ENCODE data around the gene CFAP74. TPM values are rescaled to one million over a fixed set of nuclear protein-coding genes. Genes with fewer than 3 reads are reported as not detected.

CFAP74 gene
- total RNA-seq, 1 donor from 2014 or later = not detected

GRCh38 chr1:1910651-1911331 lies 92.8 kb downstream of the CFAP74 start:
- intact Hi-C loops (cut with DNase I) = no loop called here
- no peak for DNase-seq (ENCODE audit: low spot score)

DNA sequence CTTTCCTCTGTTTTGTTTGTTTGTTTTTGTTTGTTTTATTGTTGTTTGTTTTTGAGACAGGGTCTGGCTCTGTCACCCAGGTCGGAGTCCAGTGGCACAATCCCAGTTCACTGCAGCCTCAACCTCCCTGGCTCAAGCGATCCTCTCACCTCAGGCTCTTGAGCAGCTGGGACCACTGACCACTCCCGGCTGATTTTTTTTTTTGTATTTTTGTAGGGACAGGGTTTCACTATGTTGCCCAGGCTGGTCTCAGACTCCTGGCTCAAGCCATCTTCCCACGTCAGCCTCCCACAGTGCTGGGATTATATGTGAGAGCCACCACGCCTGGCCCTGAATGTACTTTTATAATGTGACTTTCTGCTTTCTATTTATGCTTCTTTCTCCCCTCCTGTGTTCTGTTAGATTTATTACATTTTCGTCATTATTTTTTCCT lies 93.5 kb downstream of the CFAP74 start:
- intact Hi-C loops (cut with DNase I) = no loop called here
- no peak for DNase-seq (ENCODE audit: low spot score)

- DNase-seq (ENCODE audit: low spot score) = no peak
- intact Hi-C loops (cut with DNase I) = loop anchor here (5.0 kb wide), 1 partner anchor 66 kb away; no protein-coding TSS in a partner anchor
Observed at GRCh38 chr1:1908506-1908791, 95.1 kb downstream of the CFAP74 start.

- intact Hi-C loops (cut with DNase I) = loop anchor here (2.0 to 5.0 kb wide), 2 partner anchors 65 to 128 kb away; partner anchors contain the start of gene NADK
- no peak for DNase-seq (ENCODE audit: low spot score)
Observed at GRCh38 chr1:1907098-1907736, 96.4 kb downstream of the CFAP74 start.

DNA sequence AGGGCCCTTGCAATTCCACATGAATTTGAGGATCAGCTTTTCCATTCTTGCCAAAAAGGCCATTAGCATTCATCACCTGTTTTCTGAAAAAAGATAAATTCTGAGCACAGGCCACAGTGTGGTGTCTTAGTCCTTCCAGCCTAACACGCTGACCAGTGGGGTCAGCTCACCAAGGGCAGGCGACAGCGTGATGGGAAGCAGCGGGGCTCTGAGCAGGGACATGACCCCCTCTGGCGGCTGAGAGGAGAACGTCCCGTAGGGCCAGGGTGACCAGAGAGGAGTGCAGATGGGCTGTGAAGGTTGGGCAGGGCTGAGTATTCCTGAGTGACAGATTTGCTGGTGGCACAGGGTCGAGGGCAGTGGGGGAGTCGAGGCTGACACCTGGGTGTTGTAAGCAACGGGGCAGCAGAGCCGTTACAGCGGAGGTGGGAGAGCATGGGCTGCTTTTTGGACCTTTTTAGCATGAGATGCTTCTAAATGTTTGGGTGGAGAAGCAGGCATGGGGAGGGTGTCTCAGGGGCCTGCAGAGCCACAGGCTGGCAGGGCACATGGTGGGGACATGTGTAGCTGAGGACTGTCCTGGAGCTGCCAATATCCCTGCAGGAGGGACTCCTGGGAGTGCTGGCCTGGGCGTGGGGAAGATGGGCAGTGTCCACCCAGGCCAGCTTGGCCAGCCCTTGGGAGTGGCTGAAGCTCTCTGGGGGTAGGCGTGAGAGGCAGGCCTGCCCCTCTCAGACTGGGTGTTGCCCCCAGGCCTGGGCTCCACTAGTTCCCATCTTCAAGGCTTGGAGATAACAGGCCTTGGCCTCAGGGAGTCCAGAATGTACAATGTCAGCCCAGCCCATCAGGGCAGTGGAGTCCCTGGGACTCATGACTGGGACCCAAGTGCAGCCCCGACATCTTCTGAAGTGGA lies 97.1 kb downstream of the CFAP74 start:
- intact Hi-C loops (cut with DNase I) = loop anchor here (1.0 to 5.0 kb wide), 3 partner anchors 48 to 128 kb away; partner anchors contain the start of gene NADK
- peak; percentile 94 for DNase-seq (ENCODE audit: low spot score)

- DNase-seq (ENCODE audit: low spot score) = no peak
- intact Hi-C loops (cut with DNase I) = no loop called here
Observed at GRCh38 chr1:1903224-1903623, 100.4 kb downstream of the CFAP74 start.

DNA sequence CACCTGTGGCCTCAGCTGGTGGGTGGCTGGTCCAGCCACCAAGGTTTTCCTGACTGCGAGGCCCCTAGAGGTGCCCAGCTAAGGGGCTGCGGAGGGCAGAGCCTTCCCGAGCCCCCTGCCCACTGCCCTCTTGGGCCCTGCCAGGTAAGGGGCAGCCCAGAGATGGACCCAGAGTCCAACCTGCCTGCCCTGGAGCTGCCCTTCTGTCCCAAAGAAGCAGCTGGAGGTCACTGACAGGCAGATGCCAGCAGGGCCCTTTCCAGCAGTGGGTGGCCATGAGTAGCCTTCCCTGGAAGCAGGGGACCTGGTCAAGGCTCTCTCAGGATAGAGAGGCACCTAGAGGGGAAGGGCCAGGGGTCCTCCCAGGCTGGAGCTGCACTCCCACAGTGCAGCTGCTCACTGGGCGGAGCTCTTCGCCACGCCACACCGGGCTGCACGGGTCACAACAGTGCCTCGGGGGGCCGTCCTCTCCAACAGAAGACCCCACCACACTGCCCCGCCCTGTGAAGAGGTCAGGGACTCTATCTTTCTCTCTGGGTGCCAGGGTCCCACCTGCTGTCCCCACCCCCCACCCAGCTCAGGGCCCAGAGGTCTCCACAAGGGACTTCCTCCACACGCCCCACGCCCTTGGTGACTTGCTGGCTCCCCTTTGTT lies 101.8 kb downstream of the CFAP74 start:
- intact Hi-C loops (cut with DNase I) = no loop called here
- no peak for DNase-seq (ENCODE audit: low spot score)

DNA sequence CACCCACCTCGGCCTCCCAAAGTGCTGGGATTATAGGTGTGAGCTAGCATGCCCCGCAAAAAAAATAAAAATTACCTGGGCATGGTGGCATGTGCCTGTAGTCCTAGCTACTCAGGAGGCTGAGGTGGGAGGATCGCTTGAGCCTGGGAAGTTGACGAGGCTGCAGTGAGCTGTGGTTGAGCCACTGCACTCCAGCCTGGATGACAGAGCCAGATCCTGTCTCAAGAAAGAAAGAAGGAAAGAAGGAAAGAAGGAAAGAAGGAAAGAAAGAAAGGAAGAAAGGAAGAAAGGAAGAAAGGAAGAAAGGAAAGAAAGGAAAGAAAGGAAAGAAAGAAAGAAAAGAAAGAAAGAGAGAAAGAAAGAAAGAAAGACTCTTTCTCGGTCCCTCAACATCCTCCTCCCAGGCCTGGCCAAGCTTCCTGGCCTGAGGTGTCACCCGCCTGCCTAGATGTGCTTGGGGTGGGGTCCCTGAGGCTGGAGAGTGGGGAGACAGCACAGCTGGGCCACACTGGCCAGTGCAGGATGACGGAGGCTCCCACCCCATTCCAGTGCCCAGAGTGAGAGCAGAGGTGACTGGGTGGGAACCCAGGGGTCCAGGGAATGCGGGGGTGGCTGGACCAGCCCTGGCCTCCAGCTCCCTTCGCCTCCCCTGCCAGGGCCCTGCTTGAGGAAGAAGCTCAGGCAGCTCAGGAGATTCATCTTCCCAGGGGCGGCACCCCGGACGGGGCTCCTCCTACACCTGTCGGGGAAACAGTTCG lies 102.5 kb downstream of the CFAP74 start:
- DNase-seq (ENCODE audit: low spot score) = no peak
- intact Hi-C loops (cut with DNase I) = no loop called here

GRCh38 chr1:1899967-1900327 lies 103.6 kb downstream of the CFAP74 start:
- no peak for DNase-seq (ENCODE audit: low spot score)
- intact Hi-C loops (cut with DNase I) = no loop called here

DNA sequence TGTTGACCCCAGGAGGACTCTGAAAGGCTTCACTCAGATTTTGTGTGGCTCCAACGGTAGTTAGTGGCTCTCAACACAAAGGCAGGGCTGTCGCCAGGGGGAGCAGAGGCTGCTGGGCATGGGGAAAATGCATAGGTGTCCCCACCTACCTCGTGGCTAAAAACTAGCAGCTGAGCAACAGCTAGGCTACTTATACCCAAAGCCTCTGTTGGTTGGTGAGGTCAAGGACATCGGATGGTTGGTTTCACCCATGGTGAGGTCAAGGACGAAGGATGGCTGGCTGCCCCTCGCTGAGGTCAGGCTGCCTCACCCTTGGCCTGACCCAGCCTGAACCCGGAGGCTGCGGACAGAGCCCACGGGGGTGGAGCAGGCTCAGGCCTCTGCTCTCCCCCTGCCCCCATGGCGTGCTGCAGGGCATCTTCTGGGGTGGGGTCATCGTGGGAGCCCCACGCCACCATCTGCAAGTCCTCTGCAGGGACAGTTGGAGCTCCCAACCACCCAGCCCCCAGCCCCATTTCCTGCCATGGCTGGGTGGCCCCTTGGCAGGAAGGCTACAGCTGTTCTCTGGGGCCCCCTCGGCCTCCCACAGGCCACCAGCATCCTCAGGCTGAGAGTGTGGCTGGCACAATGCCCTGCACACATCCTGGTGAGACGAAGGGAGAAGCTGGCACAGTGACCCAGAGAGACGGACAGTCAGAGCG lies 104.2 kb downstream of the CFAP74 start:
- no peak for DNase-seq (ENCODE audit: low spot score)
- intact Hi-C loops (cut with DNase I) = no loop called here

GRCh38 chr1:1898246-1898933 lies 105.2 kb downstream of the CFAP74 start:
- intact Hi-C loops (cut with DNase I) = no loop called here

DNA sequence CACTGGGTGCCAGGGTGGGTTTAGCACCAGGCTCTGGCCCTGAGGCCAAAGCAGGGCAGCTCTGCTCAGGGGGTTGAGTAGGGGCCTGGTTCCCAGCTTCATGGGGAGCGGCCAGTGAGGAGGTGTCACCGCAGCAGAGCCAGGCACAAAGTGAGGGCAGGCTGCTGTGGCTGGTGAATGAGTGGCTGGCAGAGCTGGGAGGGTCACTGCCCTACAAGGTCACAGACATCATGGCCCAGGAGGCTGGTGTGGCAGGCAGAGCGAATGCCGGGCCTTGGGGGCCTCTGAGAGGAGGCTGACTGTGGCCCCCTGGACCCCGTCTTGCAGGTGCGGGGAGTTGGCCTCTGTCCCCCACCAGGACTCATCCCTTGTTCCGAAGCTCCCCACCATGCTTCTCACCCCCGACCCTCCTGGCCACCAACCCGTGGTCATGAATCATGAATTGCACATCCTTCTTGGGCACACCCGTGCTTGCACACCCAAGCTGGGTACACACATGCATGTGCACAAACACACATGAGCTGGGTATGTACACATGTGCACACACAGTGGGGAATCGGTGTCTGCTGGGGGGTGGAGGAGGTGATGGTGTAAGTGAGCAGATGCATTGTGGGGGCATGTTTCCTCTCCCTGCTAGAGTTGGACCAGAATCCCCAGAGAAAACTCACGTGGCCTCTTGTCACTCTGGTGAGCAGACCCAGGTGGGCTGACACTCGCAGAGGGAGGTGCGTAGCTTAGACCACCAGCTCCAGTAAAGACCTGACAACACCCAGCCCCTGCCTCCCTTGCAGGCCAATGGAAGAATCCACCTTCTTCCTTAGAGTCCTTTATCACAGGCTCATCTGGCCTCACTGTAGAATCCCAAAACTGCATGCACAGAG lies 107.9 kb downstream of the CFAP74 start:
- no peak for DNase-seq (ENCODE audit: low spot score)
- intact Hi-C loops (cut with DNase I) = no loop called here

More at GRCh38 chr1:1898246-1898933, 105.2 kb downstream of the CFAP74 start:
- DNase-seq (ENCODE audit: low spot score) = no peak

- intact Hi-C loops (cut with DNase I) = no loop called here
- no peak for DNase-seq (ENCODE audit: low spot score)
Observed at GRCh38 chr1:1895060-1895418, 108.5 kb downstream of the CFAP74 start.

DNA sequence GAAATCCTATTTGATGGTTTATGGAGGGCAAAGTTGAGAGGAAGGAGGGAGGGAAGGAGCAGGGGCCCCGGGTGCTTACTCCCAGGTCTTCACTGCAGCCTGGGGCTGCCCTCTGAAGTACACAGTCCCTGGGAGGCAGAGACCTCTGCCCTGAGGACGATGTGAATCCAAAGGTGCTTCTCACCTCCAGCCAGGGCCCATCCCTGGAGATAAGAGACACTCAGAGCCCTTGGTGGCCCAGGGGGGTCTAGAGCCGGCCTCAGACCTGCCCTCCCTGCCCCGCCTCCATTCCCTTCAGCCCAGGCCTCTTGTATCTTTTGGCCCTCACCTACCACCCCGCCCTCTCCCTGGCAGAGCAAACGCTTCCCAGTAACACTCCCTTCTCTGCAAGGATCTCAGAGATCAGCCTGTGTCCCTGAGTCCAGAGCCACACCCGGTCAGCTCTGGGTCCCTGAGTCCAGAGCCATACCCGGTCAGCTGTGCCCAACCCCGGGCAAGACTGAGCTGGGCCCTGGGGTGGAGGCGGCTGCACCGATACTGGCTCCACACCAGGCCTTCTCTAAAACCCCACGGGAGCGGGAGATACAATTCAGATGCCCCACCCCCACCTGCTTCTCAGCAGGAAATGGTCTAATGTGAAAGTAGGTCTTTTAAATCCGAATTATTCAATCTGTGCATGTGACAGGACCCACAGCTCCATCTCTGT lies 109.1 kb downstream of the CFAP74 start:
- intact Hi-C loops (cut with DNase I) = loop anchor here (5.0 kb wide), 1 partner anchor 117 kb away; the partner anchor contains the start of gene NADK
- DNase-seq (ENCODE audit: low spot score) = no peak

DNA sequence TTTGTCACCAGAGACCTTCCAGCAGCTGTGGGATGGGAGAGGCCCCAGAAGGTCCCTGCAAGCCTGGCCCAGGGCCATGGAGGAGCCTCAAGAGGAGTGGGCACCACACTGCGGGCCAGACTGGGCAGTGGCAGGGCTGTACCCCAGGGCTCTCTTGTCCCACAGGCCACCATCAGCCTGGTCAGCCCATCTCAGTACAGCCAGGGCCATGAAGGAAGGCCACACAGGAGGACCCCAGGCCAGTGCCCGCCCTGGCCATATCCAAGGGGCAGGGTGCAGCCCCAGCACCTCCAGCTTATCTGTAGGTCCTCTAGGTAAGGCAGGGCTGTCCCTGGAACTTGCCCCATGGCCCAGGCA lies 109.6 kb downstream of the CFAP74 start:
- intact Hi-C loops (cut with DNase I) = loop anchor here (5.0 kb wide), 1 partner anchor 117 kb away; the partner anchor contains the start of gene NADK
- DNase-seq (ENCODE audit: low spot score) = no peak

GRCh38 chr1:1893291-1893985 lies 110.1 kb downstream of the CFAP74 start:
- intact Hi-C loops (cut with DNase I) = loop anchor here (5.0 kb wide), 1 partner anchor 116 kb away; the partner anchor contains the start of gene NADK
- DNase-seq (ENCODE audit: low spot score) = no peak

Data from cardiac septum (tissue), 1 donor.